Measurements from ENCODE around the gene NCCRP1. TPM values are rescaled to one million over a fixed set of nuclear protein-coding genes. Genes with fewer than 3 reads are reported as not detected.
"Not testable (repeated sequence)": the region's sequence is repeated elsewhere in the genome, so short reads cannot be mapped to it uniquely, and the experiment has no call there.

Gene NCCRP1
- total and polyA plus RNA-seq, 4 donors = 0.05 to 0.97 (median 0.17) TPM

DNA sequence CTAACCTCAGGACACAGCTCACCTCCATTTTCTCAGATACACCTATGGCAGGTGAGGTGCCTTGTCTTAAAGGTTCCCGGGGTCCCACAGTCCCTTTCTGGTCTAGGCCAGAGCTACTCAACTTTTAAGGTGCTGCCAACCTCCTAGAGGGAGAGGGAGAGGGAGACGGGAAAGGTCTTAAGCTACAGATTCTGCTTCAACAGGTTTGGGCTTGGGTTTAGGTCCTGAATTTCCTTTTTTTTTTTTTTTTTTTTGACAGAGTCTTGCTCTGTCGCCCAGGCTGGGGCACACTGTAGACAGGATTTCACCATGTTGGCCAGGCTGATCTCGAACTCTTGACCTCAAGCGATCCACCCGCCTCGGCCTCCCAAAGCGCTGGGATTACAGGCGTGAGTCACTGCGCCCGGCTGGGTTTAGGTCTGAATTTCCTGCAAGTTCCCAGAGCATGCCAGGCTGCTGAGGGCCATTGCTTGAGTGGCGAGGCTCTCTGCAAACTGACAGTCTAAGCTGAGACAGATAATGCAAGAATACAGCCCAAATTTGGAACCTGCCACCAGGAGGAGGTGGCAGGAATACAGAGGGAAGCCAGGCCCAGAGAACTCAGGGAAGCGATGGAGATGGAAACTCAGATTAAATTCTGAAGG, 15.1 kb downstream of the NCCRP1 start:
- 72 to 84% methylated on average over 13 of the region's 13 CpGs for WGBS, 2 donors
- TF ChIP-seq, protein P1, sequence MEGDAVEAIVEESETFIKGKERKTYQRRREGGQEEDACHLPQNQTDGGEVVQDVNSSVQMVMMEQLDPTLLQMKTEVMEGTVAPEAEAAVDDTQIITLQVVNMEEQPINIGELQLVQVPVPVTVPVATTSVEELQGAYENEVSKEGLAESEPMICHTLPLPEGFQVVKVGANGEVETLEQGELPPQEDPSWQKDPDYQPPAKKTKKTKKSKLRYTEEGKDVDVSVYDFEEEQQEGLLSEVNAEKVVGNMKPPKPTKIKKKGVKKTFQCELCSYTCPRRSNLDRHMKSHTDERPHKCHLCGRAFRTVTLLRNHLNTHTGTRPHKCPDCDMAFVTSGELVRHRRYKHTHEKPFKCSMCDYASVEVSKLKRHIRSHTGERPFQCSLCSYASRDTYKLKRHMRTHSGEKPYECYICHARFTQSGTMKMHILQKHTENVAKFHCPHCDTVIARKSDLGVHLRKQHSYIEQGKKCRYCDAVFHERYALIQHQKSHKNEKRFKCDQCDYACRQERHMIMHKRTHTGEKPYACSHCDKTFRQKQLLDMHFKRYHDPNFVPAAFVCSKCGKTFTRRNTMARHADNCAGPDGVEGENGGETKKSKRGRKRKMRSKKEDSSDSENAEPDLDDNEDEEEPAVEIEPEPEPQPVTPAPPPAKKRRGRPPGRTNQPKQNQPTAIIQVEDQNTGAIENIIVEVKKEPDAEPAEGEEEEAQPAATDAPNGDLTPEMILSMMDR (IDR thresholded peaks at IDR 0.05; ENCODE audit: control extremely low read depth, extremely low read depth) = no peak
- ATAC-seq (ENCODE audit: insufficient read depth, low FRiP score) = no peak
- Histone ChIP-seq H3K4me1 (ENCODE audit: control insufficient read depth in 5 of 5, insufficient read depth in 5 of 5, low read length in 5 of 5) (no peaks in the 10 kb centered on the region), H3K4me3 (no peak overlapping the region), H3K36me3 (ENCODE audit: control insufficient read depth in 4 of 4, insufficient read depth in 4 of 4, low read length in 4 of 4) (no peaks in the 10 kb centered on the region), H3K9me3 (ENCODE audit: control insufficient read depth in 4 of 4, insufficient read depth in 3 of 4, low read length in 3 of 4) (peaks cover 0 to 3% (median under 1%) of the 10 kb centered on the region in 4 donors), H3K9ac (ENCODE audit: insufficient read depth in 1 of 2, low read length in 2 of 2) (no peak overlapping the region), H3K27me3 (ENCODE audit: control insufficient read depth in 3 of 3, insufficient read depth in 3 of 3, low read length in 2 of 3) (no peaks in the 10 kb centered on the region), H3K27ac (ENCODE audit: low read depth in 1 of 2, low read length in 1 of 2) (no peak overlapping the region)
- DNase-seq = no peak

DNA sequence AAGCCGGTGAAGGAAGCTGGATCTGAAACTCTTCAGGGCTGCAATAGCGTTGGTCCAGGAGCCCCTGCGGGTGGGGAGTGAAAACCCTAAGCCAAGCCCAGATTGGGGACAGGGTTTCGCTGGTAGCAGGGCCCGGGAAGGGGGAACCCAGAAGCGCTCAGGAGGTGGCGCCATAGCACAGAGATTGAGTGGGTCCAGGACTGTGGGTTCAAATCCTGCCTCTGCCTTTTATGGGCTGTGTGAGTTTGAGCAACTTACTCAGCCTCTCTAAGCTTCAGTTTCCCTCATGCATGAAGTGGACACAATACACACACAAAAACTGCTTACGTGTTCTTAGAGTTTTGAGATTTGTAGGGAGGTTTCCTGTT, 15.6 kb downstream of the NCCRP1 start:
- no peak for DNase-seq
- no peak for ATAC-seq (ENCODE audit: insufficient read depth, low FRiP score)
- no peak overlapping the region for H3K9ac ChIP-seq (ENCODE audit: insufficient read depth in 1 of 2, low read length in 2 of 2)

DNA sequence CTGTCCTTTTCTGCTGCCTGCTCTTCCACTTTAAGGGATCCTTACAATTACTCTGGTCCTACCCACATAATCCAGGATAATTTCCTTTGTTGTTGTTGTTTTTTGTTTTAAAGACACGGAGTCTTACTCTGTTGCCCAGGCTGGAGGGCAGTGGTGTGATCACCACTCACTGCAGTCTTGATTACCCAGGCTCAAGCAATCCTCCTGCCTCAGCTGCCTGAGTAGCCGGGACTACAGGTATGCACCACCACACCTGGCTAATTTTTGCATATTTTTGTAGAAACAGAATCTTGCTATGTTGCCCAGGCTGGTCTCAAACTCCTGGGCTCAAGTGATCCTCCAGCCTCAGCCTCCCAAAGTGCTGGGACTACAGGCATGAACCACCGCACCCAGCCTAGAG, 18.6 kb downstream of the NCCRP1 start:
- DNase-seq; ATAC-seq (ENCODE audit: insufficient read depth, low FRiP score); H3K9ac ChIP-seq (ENCODE audit: insufficient read depth in 1 of 2, low read length in 2 of 2); H3K36me3 ChIP-seq (ENCODE audit: control insufficient read depth in 4 of 4, insufficient read depth in 4 of 4, low read length in 4 of 4); H3K4me1 ChIP-seq (ENCODE audit: control insufficient read depth in 5 of 5, insufficient read depth in 5 of 5, low read length in 5 of 5); H3K27ac ChIP-seq (ENCODE audit: low read depth in 1 of 2, low read length in 1 of 2); H3K4me3 ChIP-seq; H3K9me3 ChIP-seq (ENCODE audit: control insufficient read depth in 4 of 4, insufficient read depth in 3 of 4, low read length in 3 of 4); H3K27me3 ChIP-seq (ENCODE audit: control insufficient read depth in 3 of 3, insufficient read depth in 3 of 3, low read length in 2 of 3): not testable (repeated sequence)
- WGBS, 2 donors = 89 to 92% methylated on average over 3 of the region's 3 CpGs

More for the DNA sequence above, 15.6 kb downstream of the NCCRP1 start:
- peaks cover 0 to 5% (median under 1%) of the 10 kb centered on the region in 4 donors for H3K9me3 ChIP-seq (ENCODE audit: control insufficient read depth in 4 of 4, insufficient read depth in 3 of 4, low read length in 3 of 4)
- TF ChIP-seq, protein P1 (IDR thresholded peaks at IDR 0.05; ENCODE audit: control extremely low read depth, extremely low read depth) = no peak
- no peak overlapping the region for H3K4me3 ChIP-seq
- H3K4me1 ChIP-seq (ENCODE audit: control insufficient read depth in 5 of 5, insufficient read depth in 5 of 5, low read length in 5 of 5) = no peaks in the 10 kb centered on the region
- no peak overlapping the region for H3K27ac ChIP-seq (ENCODE audit: low read depth in 1 of 2, low read length in 1 of 2)
- H3K27me3 ChIP-seq (ENCODE audit: control insufficient read depth in 3 of 3, insufficient read depth in 3 of 3, low read length in 2 of 3) = no peaks in the 10 kb centered on the region
- H3K36me3 ChIP-seq (ENCODE audit: control insufficient read depth in 4 of 4, insufficient read depth in 4 of 4, low read length in 4 of 4) = no peaks in the 10 kb centered on the region
- WGBS, 2 donors = 24 to 34% methylated on average over 8 of the region's 8 CpGs

DNA sequence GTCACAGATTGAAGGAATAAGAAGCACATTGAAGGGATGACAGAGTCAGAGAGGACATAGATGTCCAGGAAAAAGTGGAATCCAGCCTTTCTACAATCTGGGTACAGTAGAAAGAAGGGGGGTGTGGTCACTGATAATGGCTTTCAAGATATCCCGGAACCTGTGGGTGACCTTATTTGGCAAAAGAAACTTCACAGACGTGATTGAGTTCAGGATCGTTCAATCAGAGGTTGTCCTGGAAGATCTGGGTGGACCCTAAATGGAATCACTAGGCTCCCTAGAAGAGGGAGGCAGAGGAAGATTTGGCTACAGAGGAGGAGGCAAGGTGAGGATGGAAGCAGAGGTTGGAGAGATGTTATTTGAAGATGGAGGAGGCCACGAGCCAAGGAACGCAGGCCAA, 20.3 kb downstream of the NCCRP1 start:
- peaks cover 0 to 7% (median under 1%) of the 10 kb centered on the region in 4 donors for H3K9me3 ChIP-seq (ENCODE audit: control insufficient read depth in 4 of 4, insufficient read depth in 3 of 4, low read length in 3 of 4)
- H3K36me3 ChIP-seq (ENCODE audit: control insufficient read depth in 4 of 4, insufficient read depth in 4 of 4, low read length in 4 of 4) = no peaks in the 10 kb centered on the region
- H3K9ac ChIP-seq (ENCODE audit: insufficient read depth in 1 of 2, low read length in 2 of 2) = no peak overlapping the region
- no peak overlapping the region for H3K27ac ChIP-seq (ENCODE audit: low read depth in 1 of 2, low read length in 1 of 2)
- DNase-seq (no peak), ATAC-seq (ENCODE audit: insufficient read depth, low FRiP score) (no peak)
- no peaks in the 10 kb centered on the region for H3K27me3 ChIP-seq (ENCODE audit: control insufficient read depth in 3 of 3, insufficient read depth in 3 of 3, low read length in 2 of 3)
- 84 to 90% methylated on average over 5 of the region's 5 CpGs for WGBS, 2 donors
- TF ChIP-seq, protein P1 (IDR thresholded peaks at IDR 0.05; ENCODE audit: control extremely low read depth, extremely low read depth) = no peak
- no peaks in the 10 kb centered on the region for H3K4me1 ChIP-seq (ENCODE audit: control insufficient read depth in 5 of 5, insufficient read depth in 5 of 5, low read length in 5 of 5)
- H3K4me3 ChIP-seq = no peak overlapping the region
